ENCODE measurements around the gene S100A6. TPM values are rescaled to one million over a fixed set of nuclear protein-coding genes. Genes with fewer than 3 reads are reported as not detected.
A peak's percentile ranks its signal among the peaks of the same experiment; 100 is the strongest.

S100A6 gene
- total and polyA plus RNA-seq, 4 donors: 165 to 10,136 (median 2,002) TPM

- WGBS, 2 donors: 95 to 97% methylated on average over 3 of the region's 3 CpGs
- no peak overlapping the region for H3K9ac ChIP-seq (ENCODE audit: insufficient read depth in 1 of 2, low read length in 2 of 2)
- DNase-seq (no peak), ATAC-seq (ENCODE audit: insufficient read depth, low FRiP score) (no peak)
- H3K27me3 ChIP-seq (ENCODE audit: control insufficient read depth in 3 of 3, insufficient read depth in 3 of 3, low read length in 2 of 3): no peaks in the 10 kb centered on the region
- no peak overlapping the region for H3K27ac ChIP-seq (ENCODE audit: low read depth in 1 of 2, low read length in 1 of 2)
- H3K4me1 ChIP-seq (ENCODE audit: control insufficient read depth in 5 of 5, insufficient read depth in 5 of 5, low read length in 5 of 5): peaks cover 0 to 21% (median 8%) of the 10 kb centered on the region in 5 donors
- no peaks in the 10 kb centered on the region for H3K9me3 ChIP-seq (ENCODE audit: control insufficient read depth in 4 of 4, insufficient read depth in 3 of 4, low read length in 3 of 4)
- TF ChIP-seq CTCF (IDR thresholded peaks at IDR 0.05; ENCODE audit: control extremely low read depth, extremely low read depth): no peak
- H3K36me3 ChIP-seq (ENCODE audit: control insufficient read depth in 4 of 4, insufficient read depth in 4 of 4, low read length in 4 of 4): no peaks in the 10 kb centered on the region
- no peak overlapping the region for H3K4me3 ChIP-seq
Observed at GRCh38 chr1:153509036-153509435, 26.8 kb downstream of the S100A6 start.

- H3K4me1 ChIP-seq (ENCODE audit: control insufficient read depth in 5 of 5, insufficient read depth in 5 of 5, low read length in 5 of 5): peaks cover 0 to 21% (median 8%) of the 10 kb centered on the region in 5 donors
- no peaks in the 10 kb centered on the region for H3K36me3 ChIP-seq (ENCODE audit: control insufficient read depth in 4 of 4, insufficient read depth in 4 of 4, low read length in 4 of 4)
- H3K9me3 ChIP-seq (ENCODE audit: control insufficient read depth in 4 of 4, insufficient read depth in 3 of 4, low read length in 3 of 4): no peaks in the 10 kb centered on the region
- no peak for DNase-seq
- no peak for TF ChIP-seq CTCF (IDR thresholded peaks at IDR 0.05; ENCODE audit: control extremely low read depth, extremely low read depth)
- WGBS, 2 donors: 87 to 88% methylated on average over 11 of the region's 11 CpGs
- no peak overlapping the region for H3K9ac ChIP-seq (ENCODE audit: insufficient read depth in 1 of 2, low read length in 2 of 2)
- ATAC-seq (ENCODE audit: insufficient read depth, low FRiP score): no peak
- H3K4me3 ChIP-seq: no peak overlapping the region
- no peaks in the 10 kb centered on the region for H3K27me3 ChIP-seq (ENCODE audit: control insufficient read depth in 3 of 3, insufficient read depth in 3 of 3, low read length in 2 of 3)
- H3K27ac ChIP-seq (ENCODE audit: low read depth in 1 of 2, low read length in 1 of 2): no peak overlapping the region
Observed at GRCh38 chr1:153507926-153508583, 27.7 kb downstream of the S100A6 start.

GRCh38 chr1:153506831-153507413 is 28.9 kb downstream of the S100A6 start:
- DNase-seq: peak; percentile 88 to 97 (median 90)
- Histone ChIP-seq H3K36me3 (ENCODE audit: control insufficient read depth in 4 of 4, insufficient read depth in 4 of 4, low read length in 4 of 4) (no peaks in the 10 kb centered on the region), H3K9ac (ENCODE audit: insufficient read depth in 1 of 2, low read length in 2 of 2) (no peak overlapping the region), H3K4me3 (no peak overlapping the region), H3K27ac (ENCODE audit: low read depth in 1 of 2, low read length in 1 of 2) (peak overlapping the region; percentile 9 to 55), H3K4me1 (ENCODE audit: control insufficient read depth in 5 of 5, insufficient read depth in 5 of 5, low read length in 5 of 5) (peaks cover 0 to 21% (median 8%) of the 10 kb centered on the region in 5 donors), H3K9me3 (ENCODE audit: control insufficient read depth in 4 of 4, insufficient read depth in 3 of 4, low read length in 3 of 4) (no peaks in the 10 kb centered on the region), H3K27me3 (ENCODE audit: control insufficient read depth in 3 of 3, insufficient read depth in 3 of 3, low read length in 2 of 3) (no peaks in the 10 kb centered on the region)
- ATAC-seq (ENCODE audit: insufficient read depth, low FRiP score): peak; percentile 64
- 63 to 75% methylated on average over 7 of the region's 7 CpGs for WGBS, 2 donors
- TF ChIP-seq CTCF (IDR thresholded peaks at IDR 0.05; ENCODE audit: control extremely low read depth, extremely low read depth): no peak
